Psoas muscle (tissue), 8 donors: ENCODE results near the gene IDH3B. TPM values are rescaled to one million over a fixed set of nuclear protein-coding genes. Genes with fewer than 3 reads are reported as not detected.

ENCODE experiments used
- ATAC-seq, 4 donors: fragments of 200-7000 bp; cut with Tn5 transposase; one replicate each; pipeline ENCODE4 v1.9.1; 2020; ENCODE audit warnings: moderate library complexity in 3 of 4, mild to moderate bottlenecking in 2 of 4
- DNase-seq, 2 donors: peaks; one replicate each; pipeline ENCODE4 v3.0.0-alpha.2; 2020
- H3K27ac ChIP-seq: fragments of 200-600 bp; one replicate; pipeline ENCODE4 v1.8.0; 2022
- H3K27me3 ChIP-seq, 3 donors: fragments of 200-600 bp in 1 of 3; one replicate each; pipeline versions ENCODE4 v1.6.1 to v1.8.0; 2013 to 2022; ENCODE audit warnings: low read length in 2 of 3, mild to moderate bottlenecking in 2 of 3, moderate library complexity in 1 of 3; ENCODE audit not compliant: insufficient read depth in 3 of 3
- H3K36me3 ChIP-seq, 2 donors: fragments of 200-600 bp in 1 of 2; one replicate each; pipeline versions ENCODE4 v1.6.1 to v1.8.0; 2013 to 2022; ENCODE audit warnings: low read depth in 1 of 2, mild to moderate bottlenecking in 1 of 2, moderate library complexity in 1 of 2; ENCODE audit not compliant: insufficient read depth in 1 of 2
- H3K4me1 ChIP-seq: fragments of 200-600 bp; one replicate; pipeline ENCODE4 v1.8.0; 2022
- H3K4me3 ChIP-seq: fragments of 200-600 bp; one replicate; pipeline ENCODE4 v1.8.0; 2022; ENCODE audit warnings: mild to moderate bottlenecking
- H3K9me3 ChIP-seq: fragments of 200-600 bp; one replicate; pipeline ENCODE4 v1.8.0; 2022
- CTCF ChIP-seq: fragments of 200-600 bp; IDR thresholded peaks from one replicate; pipeline ENCODE4 v1.8.0; 2022; ENCODE audit warnings: antibody characterized with exemption
- WGBS, 3 donors: extraction: QIAGEN DNeasy Blood & Tissue Kit; methylation state at CpG; one replicate each; pipeline versions ENCODE4 v1.1.6 to v1.1.7; 2013; 5-methylcytosine and 5-hydroxymethylcytosine counted together
- intact Hi-C, 2 donors: fragments of 100-400 bp; cut with DNase I; formaldehyde crosslinking; loops; one replicate each; pipeline versions ENCODE4 v1.11.0 to v1.14.2; 2022
- polyA plus RNA-seq, 3 donors: library from polyadenylated mRNA; stranded (reverse); fragments of 200-250 nt; gene quantifications; one replicate each; pipeline ENCODE4 v1.2.3, GENCODE V29; 2013
- total RNA-seq, 4 donors: library from RNA; stranded (reverse); fragmentation: NEBNext Ultra II Directional in 2 of 4; extraction: Animal tissue kit (Norgen Biotek cat#: 25700) in 2 of 4; gene quantifications; one replicate each; pipeline versions ENCODE4 v1.2.1 to v1.2.4, GENCODE V29; 2021 to 2023
- donor health status: healthy with polysubstance abuse.
- donor health status: DM: no; HTN: no; CAD: no; lungs with moderate emphysema.
- donor health status: Bipolar disorder and iron deficiency.
- donor health status: healthy.
- donor health status: DM: yes; HTN: yes; CAD: no.
- donor health status: DM: no; HTN: no; CAD: no.
- donor health status: DM: no; HTN: no; CAD: no.
- donor health status: DM: yes; HTN: yes; CAD: no.

IDH3B gene
- total and polyA plus RNA-seq, 7 donors = 58.8 to 262 (median 133) TPM

- Histone ChIP-seq H3K9me3 (no peaks in the 10 kb centered on the region), H3K27ac (no peak overlapping the region), H3K27me3 (peaks cover 0 to 15% (median 0%) of the 10 kb centered on the region in 3 donors), H3K4me1 (no peaks in the 10 kb centered on the region), H3K4me3 (no peak overlapping the region), H3K36me3 (no peaks in the 10 kb centered on the region)
- no peak for DNase-seq
- no peak for ATAC-seq
- 84 to 89% (median 85%) methylated on average over 8 of the region's 8 CpGs for WGBS, 3 donors
- no peak for TF ChIP-seq CTCF
- intact Hi-C loops = no loop called here
Observed at GRCh38 chr20:2703716-2704475, 39.9 kb upstream of the IDH3B start.

- no peak overlapping the region for H3K27ac ChIP-seq
- H3K4me1 ChIP-seq = no peaks in the 10 kb centered on the region
- H3K9me3 ChIP-seq = no peaks in the 10 kb centered on the region
- no peak for ATAC-seq
- no peak overlapping the region for H3K4me3 ChIP-seq
- 53 to 60% (median 56%) methylated on average over 5 of the region's 5 CpGs for WGBS, 3 donors
- DNase-seq = no peak
- intact Hi-C loops = no loop called here
- TF ChIP-seq CTCF = no peak
- H3K27me3 ChIP-seq = peaks cover 0 to 26% (median 3%) of the 10 kb centered on the region in 3 donors
- H3K36me3 ChIP-seq = no peaks in the 10 kb centered on the region
Observed at GRCh38 chr20:2701671-2702081, 37.7 kb upstream of the IDH3B start.

DNA sequence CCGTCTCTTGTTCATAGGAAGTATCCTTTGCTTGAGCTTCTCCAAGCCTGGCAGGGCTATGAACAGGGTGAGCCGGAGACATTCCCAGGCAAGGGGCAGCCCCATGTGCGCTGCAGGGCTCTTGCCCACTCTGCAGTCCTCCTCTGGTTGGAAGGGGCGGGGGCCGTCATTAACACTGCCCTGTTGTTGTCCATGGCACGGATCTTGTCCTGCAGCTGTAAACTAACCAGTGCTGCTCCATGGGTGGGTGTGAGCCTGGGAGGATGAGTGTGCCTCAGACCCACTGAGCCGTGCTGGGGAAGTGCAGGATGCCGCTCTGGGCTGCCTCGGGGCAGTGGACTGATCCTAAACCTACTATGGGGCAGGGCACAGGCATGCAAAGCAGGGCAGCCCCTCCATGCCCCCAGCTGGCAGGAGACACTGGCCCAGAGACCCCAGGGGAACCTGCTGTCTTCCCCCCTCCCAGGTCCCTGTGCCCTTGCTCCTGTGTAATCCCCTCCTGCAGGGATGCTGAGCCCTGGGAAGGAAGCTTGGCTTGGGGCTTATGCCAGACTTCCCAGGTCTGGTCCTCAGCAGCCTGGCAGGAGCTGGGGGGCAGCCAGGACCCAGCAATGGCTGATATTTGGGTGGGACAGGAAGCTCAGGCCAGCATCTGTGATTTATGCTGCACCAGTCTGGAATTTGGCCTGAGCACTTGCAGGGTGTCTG, 37.1 kb upstream of the IDH3B start:
- 39 to 48% (median 46%) methylated on average over 9 of the region's 9 CpGs for WGBS, 3 donors
- Histone ChIP-seq H3K27ac (no peak overlapping the region), H3K4me1 (no peaks in the 10 kb centered on the region), H3K27me3 (peaks cover 0 to 30% (median 5%) of the 10 kb centered on the region in 3 donors), H3K4me3 (no peak overlapping the region), H3K9me3 (no peaks in the 10 kb centered on the region), H3K36me3 (no peaks in the 10 kb centered on the region)
- ATAC-seq (no peak), DNase-seq (no peak)
- no peak for TF ChIP-seq CTCF
- intact Hi-C loops = no loop called here

- Histone ChIP-seq H3K4me1 (no peaks in the 10 kb centered on the region), H3K4me3 (no peak overlapping the region), H3K27ac (no peak overlapping the region), H3K27me3 (peaks cover 0 to 38% (median 7%) of the 10 kb centered on the region in 3 donors), H3K36me3 (no peaks in the 10 kb centered on the region), H3K9me3 (no peaks in the 10 kb centered on the region)
- WGBS, 3 donors = 78 to 82% (median 78%) methylated on average over 5 of the region's 5 CpGs
- intact Hi-C loops = loop anchor here in 1 of 2 donors (10.0 kb wide), 1 partner anchor 155 kb away; no protein-coding TSS in a partner anchor
- DNase-seq (no peak), ATAC-seq (no peak)
- no peak for TF ChIP-seq CTCF
Observed at GRCh38 chr20:2699775-2700413, 35.9 kb upstream of the IDH3B start.
